Cardiac muscle cell (in vitro differentiated cells and primary cell): Measurements from ENCODE around the gene PDXP. TPM values are rescaled to one million over a fixed set of nuclear protein-coding genes. Genes with fewer than 3 reads are reported as not detected.

Experiments
- DNase-seq, 2 donors: peaks; one replicate each; pipeline versions ENCODE4 v3.0.0 to v3.0.0-alpha.2; 2010 to 2017; ENCODE audit warnings: low read depth in 1 of 2, low spot score in 1 of 2
- H3K27ac ChIP-seq: fragments of 200-600 bp; sonication (generic); 2 replicates; pipeline ENCODE4 v1.5.1; 2016
- H3K27me3 ChIP-seq: fragments of 200-600 bp; sonication (generic); 2 replicates; pipeline ENCODE4 v1.6.0; 2016; ENCODE audit warnings: control low read depth
- H3K36me3 ChIP-seq: fragments of 200-600 bp; sonication (generic); 2 replicates; pipeline ENCODE4 v1.5.1; 2016; ENCODE audit warnings: control low read depth
- H3K4me1 ChIP-seq: fragments of 200-600 bp; sonication (generic); 2 replicates; pipeline ENCODE4 v1.8.1; 2017; ENCODE audit warnings: low read depth, mild to moderate bottlenecking, mixed run types
- H3K4me3 ChIP-seq: fragments of 200-600 bp; sonication (generic); 2 replicates; pipeline ENCODE4 v1.5.1; 2016; ENCODE audit warnings: mild to moderate bottlenecking
- H3K9me3 ChIP-seq: fragments of 200-600 bp; sonication (generic); 2 replicates; pipeline ENCODE4 v1.5.1; 2017; ENCODE audit warnings: low read depth, mild to moderate bottlenecking, control low read depth
- polyA plus RNA-seq: library from polyadenylated mRNA; unstranded; fragments of >200 nt; fragmentation: Nextera tagmentation; extraction: Ambion mirVana; gene quantifications from 2 replicates; pipeline ENCODE4 v1.2.1, GENCODE V29; 2016
- total RNA-seq: library from RNA; depleted of rRNA; stranded (reverse); fragments of >200 nt; gene quantifications from 2 replicates; pipeline ENCODE4 v1.2.3, GENCODE V29; 2016
- TF ChIP-seq, protein P1 (sequence below): IDR thresholded peaks from 2 replicates; pipeline ENCODE4 v1.5.1; 2012; ENCODE audit warnings: low read depth, mild to moderate bottlenecking, low read length

PDXP gene
- total and polyA plus RNA-seq, 2 experiments from 2014 or later, result 48.5 to 117 TPM

GRCh38 chr22:37659897-37660708, 1.6 kb downstream of the PDXP start:
- H3K27ac ChIP-seq, result peak overlapping the region; percentile 78
- H3K9me3 ChIP-seq, result no peaks in the 10 kb centered on the region
- H3K36me3 ChIP-seq, result no peaks in the 10 kb centered on the region
- H3K4me1 ChIP-seq, result peaks cover 14% of the 10 kb centered on the region
- H3K27me3 ChIP-seq, result no peaks in the 10 kb centered on the region
- DNase-seq, result no peak
- H3K4me3 ChIP-seq, result peak overlapping the region; percentile 92
- TF ChIP-seq, protein P1, sequence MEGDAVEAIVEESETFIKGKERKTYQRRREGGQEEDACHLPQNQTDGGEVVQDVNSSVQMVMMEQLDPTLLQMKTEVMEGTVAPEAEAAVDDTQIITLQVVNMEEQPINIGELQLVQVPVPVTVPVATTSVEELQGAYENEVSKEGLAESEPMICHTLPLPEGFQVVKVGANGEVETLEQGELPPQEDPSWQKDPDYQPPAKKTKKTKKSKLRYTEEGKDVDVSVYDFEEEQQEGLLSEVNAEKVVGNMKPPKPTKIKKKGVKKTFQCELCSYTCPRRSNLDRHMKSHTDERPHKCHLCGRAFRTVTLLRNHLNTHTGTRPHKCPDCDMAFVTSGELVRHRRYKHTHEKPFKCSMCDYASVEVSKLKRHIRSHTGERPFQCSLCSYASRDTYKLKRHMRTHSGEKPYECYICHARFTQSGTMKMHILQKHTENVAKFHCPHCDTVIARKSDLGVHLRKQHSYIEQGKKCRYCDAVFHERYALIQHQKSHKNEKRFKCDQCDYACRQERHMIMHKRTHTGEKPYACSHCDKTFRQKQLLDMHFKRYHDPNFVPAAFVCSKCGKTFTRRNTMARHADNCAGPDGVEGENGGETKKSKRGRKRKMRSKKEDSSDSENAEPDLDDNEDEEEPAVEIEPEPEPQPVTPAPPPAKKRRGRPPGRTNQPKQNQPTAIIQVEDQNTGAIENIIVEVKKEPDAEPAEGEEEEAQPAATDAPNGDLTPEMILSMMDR, result no peak

DNA sequence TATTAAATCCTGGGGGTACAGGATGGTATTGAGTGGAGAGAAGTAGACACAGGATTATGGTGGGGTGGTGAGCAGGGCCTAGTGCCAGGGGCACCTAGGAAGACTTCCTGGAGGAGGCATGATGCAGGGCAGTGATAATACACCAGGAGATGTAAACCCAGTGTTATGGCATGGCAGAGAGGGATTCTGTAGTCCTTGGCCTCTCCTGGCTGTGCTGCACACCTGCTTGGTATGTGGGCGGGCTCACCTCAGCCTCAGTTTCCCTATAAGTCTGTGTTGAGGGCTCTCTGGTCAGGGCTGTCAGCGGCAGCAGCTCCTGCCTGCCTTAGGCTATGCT, 2.2 kb downstream of the PDXP start:
- Histone ChIP-seq H3K27ac (peak overlapping the region; percentile 78), H3K4me1 (peaks cover 14% of the 10 kb centered on the region), H3K9me3 (no peaks in the 10 kb centered on the region), H3K36me3 (no peaks in the 10 kb centered on the region), H3K4me3 (no peak overlapping the region), H3K27me3 (no peaks in the 10 kb centered on the region)
- TF ChIP-seq, protein P1, result no peak
- DNase-seq, result no peak

GRCh38 chr22:37661160-37661924, 2.8 kb downstream of the PDXP start:
- H3K36me3 ChIP-seq, result peaks cover 3% of the 10 kb centered on the region
- peaks cover 14% of the 10 kb centered on the region for H3K4me1 ChIP-seq
- no peaks in the 10 kb centered on the region for H3K9me3 ChIP-seq
- peak overlapping the region; percentile 78 for H3K27ac ChIP-seq
- no peaks in the 10 kb centered on the region for H3K27me3 ChIP-seq
- DNase-seq, result peak; percentile 59 to 62
- H3K4me3 ChIP-seq, result no peak overlapping the region
- TF ChIP-seq, protein P1, result peak; percentile 64

DNA sequence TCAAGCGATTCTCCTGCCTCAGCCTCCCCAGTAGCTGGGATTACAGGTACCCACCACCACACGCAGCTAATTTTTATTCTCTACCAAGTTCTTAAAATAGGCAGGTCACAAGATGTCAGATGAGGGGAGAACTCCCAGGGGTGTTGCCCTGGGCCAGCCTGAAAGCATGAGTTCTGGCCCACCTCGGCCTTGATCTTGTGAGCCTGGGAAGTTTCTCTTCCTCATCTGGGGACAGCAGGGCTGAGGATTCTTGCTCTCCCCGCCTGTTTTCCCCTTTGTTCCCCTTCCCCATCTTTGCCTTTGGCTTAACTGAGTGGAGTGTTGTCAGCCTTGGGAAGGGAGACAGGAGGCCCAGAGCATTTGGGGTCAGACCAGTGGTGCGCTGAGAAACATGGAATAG, 3.5 kb downstream of the PDXP start:
- peaks cover 3% of the 10 kb centered on the region for H3K36me3 ChIP-seq
- no peaks in the 10 kb centered on the region for H3K27me3 ChIP-seq
- H3K4me1 ChIP-seq, result peaks cover 14% of the 10 kb centered on the region
- TF ChIP-seq, protein P1, result no peak
- H3K4me3 ChIP-seq, result no peak overlapping the region
- H3K27ac ChIP-seq, result peak overlapping the region; percentile 63
- H3K9me3 ChIP-seq, result no peaks in the 10 kb centered on the region
- DNase-seq, result no peak

- Histone ChIP-seq H3K4me3 (no peak overlapping the region), H3K36me3 (peaks cover 3% of the 10 kb centered on the region), H3K27ac (no peak overlapping the region), H3K27me3 (no peaks in the 10 kb centered on the region), H3K9me3 (no peaks in the 10 kb centered on the region), H3K4me1 (peaks cover 17% of the 10 kb centered on the region)
- no peak for DNase-seq
- TF ChIP-seq, protein P1, result no peak
Observed at GRCh38 chr22:37663521-37664140, 5.1 kb downstream of the PDXP start.
